GM12864 (cell line): ENCODE results near the gene HOXC11.

Experiments used
- DNase-seq: peaks from one replicate; pipeline ENCODE4 v3.0.0-alpha.2; 2011; ENCODE audit warnings: low read depth
- H3K4me3 ChIP-seq: 2 replicates; pipeline ENCODE4 v1.5.1; 2011; ENCODE audit warnings: mild to moderate bottlenecking, low read depth, low read length, control low read depth
- CTCF ChIP-seq: IDR thresholded peaks from 2 replicates; pipeline ENCODE4 v1.5.1; 2011; ENCODE audit warnings: low read depth, mild to moderate bottlenecking, moderate library complexity, low read length, control low read depth, inconsistent platforms; ENCODE audit errors: missing control alignments

The HOXC11 gene

DNA sequence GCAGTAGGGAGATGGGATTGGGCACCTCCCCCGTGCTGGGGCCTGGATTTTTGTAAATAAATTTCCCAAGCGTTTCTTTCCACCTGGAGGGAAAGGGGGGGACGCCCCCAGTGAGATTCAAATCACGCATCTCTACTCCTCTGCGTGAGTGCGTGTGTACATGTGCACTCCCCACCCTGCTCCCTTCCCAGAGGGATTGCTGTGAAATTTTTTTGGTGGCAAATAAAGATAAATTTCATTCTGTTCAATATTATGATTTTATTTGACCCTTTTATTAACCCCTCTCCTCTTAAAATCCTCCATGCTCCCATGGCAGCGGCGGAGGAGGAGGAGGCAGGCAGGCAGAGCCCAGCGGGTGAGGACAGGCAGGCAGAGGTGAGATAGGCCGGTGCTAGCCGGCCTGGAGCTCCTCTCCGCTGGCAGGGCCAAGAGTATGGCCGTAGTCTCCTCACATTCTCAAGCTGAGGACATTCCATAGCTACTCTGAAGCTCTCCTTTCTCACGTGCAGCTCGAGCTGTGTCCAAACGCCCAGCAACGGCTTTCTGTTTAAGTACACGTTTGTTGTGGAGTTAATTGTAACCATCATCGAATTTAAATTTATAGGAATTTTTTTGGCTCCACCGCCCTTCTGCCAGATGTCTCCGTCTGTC lies 3.4 kb downstream of the HOXC11 start:
- no peak for DNase-seq
- no peak overlapping the region for H3K4me3 ChIP-seq
- no peak for TF ChIP-seq CTCF

DNA sequence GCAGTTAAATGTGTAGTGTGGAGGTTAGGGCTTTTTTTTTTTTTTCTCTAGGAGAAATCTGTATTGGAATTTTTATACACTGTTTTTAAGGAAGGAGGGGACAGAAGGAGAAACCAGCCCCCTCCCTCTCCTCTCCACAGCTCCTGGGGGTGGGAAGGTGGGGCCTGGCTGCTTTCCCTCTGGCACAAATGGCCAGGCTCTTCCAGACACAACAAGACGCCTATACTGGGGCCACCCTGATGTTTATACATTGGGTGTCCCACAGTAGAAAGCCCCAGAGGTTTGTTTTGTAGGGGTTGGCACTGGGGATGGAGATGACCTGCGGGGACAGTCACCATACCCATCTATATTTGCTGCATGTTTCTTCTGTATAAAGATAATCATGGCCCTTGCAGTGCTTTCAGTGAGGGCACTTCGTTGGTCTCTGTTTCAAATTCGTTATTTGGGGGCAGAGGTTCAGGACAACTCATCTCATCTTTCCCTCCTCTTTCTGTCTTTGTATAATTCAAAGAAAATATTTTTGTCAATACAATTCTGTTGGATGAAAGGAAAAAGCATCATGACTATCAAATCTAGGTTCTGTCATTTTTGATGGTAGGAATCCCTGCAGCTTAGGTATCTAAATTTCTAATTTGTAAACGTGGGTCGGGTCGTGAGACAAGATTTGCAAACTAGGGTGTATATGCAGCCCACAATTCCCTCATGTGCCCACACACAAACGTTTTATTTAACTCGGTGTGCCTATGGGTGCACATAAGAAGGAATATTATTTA lies 4.1 kb downstream of the HOXC11 start:
- TF ChIP-seq CTCF = no peak
- no peak overlapping the region for H3K4me3 ChIP-seq

GRCh38 chr12:53977596-53978445 lies 4.9 kb downstream of the HOXC11 start:
- H3K4me3 ChIP-seq = no peak overlapping the region
- DNase-seq = no peak
- TF ChIP-seq CTCF = no peak

More for the DNA sequence above, 4.1 kb downstream of the HOXC11 start:
- DNase-seq = no peak

DNA sequence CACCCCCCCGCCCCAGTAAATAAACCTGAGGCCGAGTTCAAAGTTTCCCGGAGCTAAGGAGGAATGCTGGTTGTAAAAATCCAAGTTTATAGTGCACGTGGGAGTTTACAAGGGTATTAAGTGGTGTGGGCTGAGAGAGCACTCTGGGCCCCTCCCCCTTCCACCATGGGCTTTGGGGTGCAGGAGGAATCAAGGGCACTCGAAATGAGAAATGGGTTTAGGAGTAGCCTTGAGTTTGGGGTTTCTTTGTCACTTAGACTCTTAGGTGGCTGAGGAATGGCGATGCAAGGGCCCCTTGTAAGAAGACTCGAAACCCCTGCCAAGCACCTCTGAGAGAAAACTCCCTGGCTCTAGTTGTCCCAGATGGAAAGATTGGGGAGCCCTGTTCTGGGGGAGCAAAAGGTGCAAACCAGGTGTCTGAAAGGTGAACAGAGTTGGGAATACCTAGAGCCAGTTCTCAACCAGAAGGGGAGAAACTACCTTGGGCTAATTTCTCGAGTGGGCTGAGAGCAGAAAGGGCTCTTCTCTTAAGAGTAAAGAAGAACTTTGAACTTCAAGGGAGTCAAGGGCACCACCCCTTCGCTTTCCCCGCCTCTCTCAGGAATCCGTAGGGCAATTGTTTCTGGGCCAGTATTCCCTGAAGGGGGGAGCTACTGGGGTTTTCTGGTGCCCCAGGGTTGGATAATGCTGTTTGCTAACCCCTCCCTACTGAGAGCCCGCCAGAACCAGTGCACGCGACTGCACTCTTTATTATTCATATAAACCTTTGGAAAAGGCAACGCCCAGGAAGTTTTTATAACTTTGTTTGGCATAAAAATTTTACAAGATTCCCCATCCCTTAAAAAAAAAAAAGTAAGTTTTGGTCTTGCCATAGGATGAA lies 5.8 kb downstream of the HOXC11 start:
- no peak overlapping the region for H3K4me3 ChIP-seq
- no peak for DNase-seq
- no peak for TF ChIP-seq CTCF

DNA sequence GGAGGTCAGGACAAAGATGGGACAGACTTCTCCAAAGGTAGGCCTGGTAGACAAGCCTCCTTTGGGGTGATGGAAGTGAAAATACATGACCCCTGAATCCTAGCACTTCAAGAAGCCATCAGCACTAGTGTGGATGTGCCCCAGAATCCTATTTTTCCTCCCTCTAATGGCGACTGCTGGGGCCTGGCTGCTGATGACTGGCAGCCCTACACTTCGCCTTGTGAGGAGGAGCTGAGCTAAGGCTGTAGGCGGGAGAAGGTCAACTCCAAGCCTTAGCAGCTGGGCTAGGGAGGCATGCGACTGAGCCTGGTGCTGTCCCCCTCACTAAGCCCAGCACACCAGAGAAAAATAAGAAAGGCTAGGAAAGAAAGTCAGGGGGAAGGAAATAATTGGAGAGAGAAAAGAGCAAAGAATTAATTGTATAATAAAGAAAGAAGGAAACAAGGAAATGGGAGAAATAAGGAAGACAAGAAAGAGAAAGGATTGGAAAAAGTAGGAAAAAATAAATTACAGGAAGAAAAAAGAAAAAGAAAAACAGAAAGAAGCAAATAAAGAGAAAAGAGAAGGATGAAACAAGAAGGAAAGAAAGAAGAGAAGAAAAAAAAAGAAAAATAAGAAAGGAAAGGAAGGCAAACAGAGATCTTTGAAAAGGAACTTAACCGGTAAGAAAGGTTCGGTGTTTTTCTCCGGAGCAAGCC lies 7.3 kb downstream of the HOXC11 start:
- no peak overlapping the region for H3K4me3 ChIP-seq
- TF ChIP-seq CTCF = no peak
- no peak for DNase-seq

DNA sequence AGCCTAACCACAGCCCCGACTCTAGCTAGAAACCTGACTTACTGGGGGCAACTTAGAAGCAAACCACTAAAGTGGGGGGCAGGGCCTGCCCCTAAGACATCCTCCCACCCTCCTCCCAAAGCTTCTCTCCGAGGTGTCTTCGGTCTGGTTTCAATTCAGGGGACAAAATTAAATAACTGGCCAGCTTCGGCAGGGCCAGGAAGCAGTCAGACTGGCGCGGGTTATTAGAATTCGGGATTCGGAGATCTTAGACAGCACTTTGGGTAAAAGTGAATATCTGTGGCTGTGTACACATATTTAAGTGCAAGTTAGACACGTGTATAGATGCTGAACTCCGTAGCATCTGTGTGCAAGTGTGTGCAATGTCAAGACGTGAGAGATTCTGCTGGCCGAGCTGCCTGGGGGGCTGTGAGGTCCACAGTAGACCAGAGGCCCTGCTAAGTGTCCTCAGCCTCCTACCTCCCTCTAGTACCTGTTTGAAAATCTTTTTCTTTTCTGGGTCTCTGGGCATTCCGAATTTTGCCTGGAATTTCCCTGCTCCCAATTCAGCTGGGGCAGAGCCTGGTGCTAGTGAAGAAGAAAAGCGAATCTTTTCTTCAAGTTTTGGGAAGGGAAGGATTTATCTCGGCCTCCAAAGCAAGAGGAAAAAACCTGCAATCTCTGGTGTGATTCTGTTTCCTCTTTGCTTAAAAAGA lies 8.0 kb downstream of the HOXC11 start:
- no peak overlapping the region for H3K4me3 ChIP-seq
- TF ChIP-seq CTCF = no peak
- no peak for DNase-seq
